T-helper 1 cell (primary cell): ENCODE data around the gene SPTB.
A peak's percentile ranks its signal among the peaks of the same experiment; 100 is the strongest.

Experiments
- DNase-seq, 5 donors: peaks; one replicate each; pipeline ENCODE4 v3.0.0-alpha.2; 2012 to 2020

SPTB gene

DNA sequence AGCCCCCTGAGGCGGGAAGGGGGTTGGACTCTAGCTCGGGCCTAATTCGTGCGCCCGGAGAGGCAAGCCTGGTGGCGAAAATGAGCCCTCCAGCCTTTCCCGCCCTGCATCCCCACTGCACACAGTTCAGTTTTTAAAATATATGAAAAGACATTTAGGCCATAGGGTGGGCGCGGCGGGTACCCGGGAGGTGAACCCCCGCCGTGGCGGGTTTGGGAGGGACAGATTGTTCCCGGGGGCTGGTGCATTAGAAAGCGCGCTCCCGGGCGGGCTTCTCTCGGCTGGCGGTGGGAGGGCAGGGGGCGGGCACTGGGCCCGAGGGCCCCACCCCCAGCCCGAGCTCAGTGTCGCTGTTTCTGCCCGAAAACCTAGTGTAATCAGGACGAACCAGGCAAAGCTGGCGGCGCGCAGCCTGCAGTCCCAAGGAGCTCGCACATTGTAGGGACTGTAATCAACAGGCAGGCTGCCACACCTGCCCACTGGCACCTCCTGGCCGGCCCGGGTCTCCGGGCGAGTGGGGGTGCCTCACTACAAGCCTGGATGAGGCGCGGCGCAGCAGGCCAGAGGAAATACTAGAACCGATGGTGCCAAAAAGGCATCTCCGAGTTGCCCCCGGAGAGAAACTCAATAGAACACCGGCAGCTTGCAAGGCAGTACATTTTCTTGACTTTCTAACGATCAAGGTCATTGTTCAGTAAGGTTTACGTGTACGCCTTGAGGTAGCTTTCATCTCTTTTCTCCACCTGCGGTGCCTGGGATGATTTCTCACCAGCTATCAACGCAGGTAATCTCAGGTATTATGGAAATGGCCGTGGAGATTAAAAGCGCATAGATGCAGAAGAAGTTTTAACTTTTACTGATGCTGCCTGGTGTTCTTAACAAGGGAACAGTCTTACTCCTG lies 764 bp upstream of the SPTB start:
- DNase-seq = peak in 4 of 5 donors; percentile 29 to 40 (median 37)

DNA sequence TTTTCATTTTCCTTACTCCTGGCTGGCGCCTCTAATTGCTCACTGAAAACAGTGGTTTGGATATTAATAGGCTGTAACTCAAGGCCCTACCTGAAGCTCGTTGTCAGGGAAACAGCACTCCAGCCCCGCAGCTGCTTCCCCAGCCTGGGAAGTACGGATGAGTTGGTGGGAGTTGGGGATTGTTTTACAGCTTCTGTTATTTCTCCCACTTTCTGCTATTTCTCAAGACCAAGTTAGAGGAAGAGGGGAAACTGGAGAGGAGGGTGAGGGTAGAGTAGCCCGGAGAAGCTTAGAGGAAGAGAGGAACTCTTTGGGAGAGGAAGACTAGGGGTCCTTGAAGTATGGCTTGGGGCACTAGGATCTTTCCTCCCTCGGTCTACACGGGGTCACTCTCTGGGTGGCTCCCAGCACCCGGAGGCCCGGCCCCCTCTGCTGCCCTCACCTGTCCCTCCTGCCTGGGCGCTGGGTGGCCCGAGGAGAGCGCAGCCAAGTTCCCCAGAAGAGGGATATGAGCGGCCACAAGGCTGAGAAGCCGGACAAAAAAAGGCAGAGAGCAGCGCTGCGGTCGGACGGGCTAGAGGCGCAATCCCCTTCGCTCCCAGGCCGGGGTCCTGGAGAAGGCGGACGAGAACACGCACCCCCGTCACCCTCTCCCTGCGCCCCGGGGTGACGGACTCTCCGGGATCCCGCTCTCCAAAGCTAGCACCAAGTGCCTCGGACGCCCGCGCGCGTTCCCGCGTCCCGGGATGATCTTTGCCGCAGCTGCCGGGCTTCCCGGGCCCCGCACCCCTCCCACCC lies 671 bp downstream of the SPTB start:
- peak in 2 of 5 donors; percentile 2 to 12 for DNase-seq

DNA sequence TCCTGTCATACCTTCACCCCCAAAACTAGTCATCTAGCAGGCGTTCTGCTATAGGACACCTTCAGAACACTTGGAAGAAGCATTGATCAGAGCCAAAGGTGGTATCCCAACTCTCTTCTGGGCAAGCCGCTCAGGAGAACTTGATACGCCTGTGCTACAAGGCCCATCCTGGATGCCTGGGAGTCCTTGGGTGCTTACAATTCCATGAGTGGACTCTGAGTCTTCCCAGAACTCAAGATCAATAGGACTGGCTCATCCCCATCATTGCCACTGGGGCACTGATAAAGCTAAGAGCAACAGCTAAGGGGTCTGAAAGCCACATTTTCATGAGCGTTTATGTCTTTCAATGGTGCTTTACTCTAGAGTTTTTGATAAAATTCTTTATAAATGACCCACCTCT lies 1.9 kb downstream of the SPTB start:
- no peak for DNase-seq

DNA sequence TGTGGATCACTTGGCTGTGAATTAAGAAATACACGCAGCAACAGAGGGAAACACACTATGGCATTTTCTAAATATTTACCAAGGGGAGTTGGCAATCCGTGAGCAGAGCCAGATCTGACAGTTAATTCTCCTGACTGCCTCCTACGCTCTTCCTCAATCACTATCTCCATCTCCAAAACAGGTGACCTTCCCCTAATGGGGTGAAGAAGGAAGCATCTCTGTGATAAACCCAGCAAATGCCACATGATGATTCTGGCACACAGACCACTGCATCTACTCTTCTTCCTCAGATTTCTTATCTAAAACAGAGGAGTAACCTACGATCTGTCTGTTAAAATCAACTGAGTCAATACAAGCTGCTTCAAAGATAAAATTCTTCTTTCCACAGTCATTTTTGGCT lies 4.4 kb downstream of the SPTB start:
- no peak for DNase-seq

DNA sequence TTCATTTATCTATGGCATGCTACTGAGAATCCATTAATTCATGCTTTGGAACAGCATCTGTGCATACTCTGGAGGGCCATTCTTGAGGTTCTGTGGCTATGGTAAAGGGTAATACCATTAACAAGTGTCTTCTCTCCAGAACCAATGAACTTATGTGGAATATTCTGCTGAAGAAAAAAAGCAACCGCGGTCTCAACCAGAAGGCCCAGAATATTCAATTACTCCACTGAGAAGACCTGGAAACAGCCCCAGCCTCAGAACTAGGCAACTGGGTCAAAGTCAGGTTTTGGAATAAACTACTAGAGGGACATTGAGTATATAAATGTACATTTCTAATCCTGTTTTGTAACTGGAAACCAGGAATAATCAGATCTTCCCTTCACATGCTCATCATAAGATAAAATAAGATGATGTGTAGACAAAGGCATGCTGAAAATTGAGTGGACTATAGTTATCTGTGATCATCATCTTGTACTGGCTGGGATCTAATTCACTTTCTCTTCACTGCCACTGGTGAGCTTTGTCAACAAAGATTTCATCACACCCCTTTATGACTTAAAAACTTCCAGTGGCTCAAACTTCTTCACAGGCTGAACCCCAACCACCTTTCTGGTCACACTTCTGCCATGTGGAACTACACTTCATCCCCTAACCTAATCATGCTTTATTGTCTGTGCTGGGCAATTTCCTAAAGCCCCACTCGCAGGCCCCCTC lies 6.0 kb downstream of the SPTB start:
- DNase-seq = no peak

DNA sequence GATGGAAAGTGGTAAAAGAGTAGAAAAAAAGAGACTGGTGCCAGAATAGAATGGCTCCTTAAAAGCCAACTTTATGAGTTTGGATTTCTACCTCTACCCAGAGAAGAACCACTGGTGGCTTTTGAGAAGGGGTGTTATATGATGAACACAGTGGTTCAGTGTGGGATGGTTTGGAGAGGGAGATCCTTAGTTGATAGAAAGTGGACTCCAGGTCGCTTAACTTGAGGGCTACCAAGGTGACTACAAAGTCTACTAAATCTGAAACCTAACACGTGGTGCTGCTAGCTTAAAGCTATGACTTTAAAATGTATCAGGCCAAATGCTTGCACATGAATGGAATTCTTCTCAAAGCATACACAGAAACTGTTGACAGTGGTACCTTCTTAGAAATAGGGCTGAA lies 8.4 kb downstream of the SPTB start:
- no peak for DNase-seq

DNA sequence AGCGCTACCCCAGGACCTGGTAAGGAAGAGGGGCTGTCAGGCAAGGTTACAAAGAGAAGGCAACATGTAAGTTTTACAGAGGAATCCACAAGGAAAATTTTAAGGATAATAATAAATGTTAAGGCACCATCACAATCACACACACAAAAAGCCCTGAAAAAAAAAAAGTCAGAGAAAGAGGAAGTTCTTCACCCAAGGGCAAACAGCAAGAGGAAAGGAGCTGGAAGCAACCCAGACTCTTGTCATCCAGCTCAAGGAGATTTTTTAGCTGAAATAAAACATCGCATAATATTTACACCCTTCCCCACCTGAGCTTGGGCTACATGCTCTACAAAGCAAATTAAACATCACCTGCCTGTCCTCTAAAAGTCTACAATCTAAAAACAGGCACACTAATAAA lies 9.5 kb downstream of the SPTB start:
- no peak for DNase-seq

DNA sequence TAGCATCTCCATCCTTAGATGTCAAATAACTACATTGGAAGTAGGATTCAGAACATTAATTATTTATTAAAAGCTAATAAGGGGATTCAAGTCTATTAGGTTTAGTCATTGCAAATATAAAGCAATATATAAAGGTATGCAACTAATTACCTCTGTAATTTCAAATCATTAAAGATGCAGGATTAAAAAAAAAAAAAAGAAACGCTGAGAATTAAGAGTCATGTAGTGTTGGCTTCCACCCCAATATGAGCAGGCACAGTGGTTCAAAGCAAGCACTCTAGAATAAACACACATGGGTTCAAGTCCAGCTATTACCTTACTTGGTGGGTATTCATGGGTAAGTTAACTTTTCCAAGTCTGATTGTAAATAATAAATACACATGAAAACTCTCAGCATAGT lies 10.9 kb downstream of the SPTB start:
- no peak for DNase-seq

DNA sequence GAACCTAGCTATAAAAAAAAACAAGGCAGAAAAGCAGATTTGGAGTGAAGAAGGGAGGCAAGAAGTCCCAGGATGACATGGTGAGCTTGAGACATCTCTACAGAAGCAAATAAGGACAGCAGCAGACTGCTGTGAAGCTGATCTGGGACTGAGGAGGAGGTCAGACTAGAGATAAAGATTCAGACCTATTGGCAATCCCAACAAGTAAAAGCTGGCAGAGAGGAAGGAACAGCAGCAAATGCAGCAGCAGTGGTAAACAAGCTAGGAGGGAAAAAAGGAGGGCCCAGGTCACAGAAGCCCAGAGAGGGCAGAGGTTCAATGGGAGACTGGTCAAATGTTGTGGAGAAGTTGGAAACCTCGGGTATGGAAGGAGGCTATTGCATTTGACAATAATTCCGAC lies 11.3 kb downstream of the SPTB start:
- no peak for DNase-seq

DNA sequence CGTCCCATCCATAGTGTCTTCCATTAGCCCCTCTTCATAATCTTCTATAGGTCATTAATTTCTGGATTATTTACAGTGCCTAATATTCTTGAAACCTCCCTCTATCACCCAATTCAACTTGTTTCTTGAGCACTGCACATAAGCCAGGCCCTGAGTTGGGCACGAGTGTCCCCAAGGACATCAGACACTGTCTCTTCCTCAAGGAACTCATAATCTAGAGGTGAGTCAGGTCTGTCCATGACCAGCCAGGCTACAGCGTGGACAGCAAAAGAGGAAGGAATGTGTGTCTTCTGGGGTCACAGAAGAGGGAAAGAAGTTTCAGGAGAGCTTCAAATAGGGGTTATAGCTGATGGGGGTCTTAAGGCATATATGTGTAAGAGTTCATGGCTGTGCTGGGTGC lies 12.5 kb downstream of the SPTB start:
- no peak for DNase-seq

DNA sequence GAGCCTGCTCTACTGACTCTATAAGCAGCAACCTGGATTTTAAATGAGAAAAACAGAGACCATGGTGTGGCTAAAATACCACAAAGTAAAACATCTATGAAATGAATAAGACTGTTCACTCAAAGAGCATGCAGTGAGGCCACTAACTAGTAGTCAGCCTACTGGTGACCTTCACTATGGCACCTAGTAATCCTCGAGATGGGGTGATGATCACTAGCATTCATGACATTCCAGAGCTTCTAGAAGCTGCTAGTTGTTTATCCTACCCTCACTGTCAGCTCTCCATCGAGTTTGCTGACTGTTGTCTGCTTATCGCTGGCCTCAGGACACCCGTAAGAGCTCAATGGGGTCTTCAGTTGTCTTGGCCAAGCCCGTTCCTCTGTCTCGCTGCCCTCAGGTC lies 13.7 kb downstream of the SPTB start:
- DNase-seq = no peak

DNA sequence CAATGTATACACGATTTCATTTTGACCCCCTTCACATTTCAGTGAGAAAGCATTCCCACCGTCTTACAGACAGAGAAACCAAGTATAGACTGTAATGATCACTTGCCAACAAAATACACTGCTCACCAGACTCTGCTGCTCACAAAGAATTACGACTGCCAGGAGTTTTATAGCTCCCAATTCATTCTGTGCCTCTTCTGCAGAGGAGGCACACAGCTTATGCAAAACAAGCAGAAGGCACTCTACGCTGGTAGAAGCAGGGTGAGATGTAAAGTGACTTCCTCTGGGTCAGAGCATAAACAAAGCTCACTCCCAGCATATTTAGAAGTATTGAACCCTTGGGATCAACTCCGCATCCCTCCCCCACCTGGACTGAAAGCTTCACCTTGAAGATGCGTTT lies 14.6 kb downstream of the SPTB start:
- no peak for DNase-seq

DNA sequence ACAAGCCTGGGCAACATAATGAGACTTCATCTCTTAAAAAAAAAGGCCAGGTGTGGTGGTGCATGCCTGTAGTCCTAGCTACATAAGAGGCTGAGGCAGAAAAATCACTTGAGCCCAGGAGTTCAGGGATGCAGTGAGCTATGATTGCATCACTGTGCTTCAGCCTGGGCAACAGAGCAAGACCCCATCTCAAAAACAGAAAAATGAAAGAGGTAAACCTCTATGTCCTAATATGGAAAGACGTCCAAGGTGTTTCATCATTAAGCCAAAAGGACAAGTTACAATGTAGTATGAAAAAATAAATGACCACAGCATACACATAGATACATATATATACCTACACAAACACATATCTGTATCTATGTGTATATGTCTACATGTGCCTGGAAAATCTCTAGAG lies 15.4 kb downstream of the SPTB start:
- no peak for DNase-seq

DNA sequence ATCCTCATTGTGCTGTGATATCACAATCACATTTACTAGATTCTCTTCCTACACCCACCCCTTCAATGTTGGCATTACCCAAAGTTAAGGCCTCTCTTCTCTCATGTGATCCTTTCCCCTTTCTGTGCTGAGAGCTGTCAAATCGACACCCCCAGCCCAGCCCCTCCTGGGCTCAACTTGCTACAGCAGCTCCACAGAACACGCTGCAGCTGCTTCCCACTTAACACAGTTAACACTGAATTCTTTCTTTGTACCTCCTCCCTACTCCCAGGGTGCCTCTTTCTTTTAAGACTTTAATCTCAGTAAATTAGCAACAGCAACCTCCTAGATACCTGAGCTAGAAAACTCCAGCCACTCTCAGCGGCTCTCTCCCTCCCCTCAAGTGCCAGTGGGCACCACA lies 17.8 kb downstream of the SPTB start:
- DNase-seq = no peak

DNA sequence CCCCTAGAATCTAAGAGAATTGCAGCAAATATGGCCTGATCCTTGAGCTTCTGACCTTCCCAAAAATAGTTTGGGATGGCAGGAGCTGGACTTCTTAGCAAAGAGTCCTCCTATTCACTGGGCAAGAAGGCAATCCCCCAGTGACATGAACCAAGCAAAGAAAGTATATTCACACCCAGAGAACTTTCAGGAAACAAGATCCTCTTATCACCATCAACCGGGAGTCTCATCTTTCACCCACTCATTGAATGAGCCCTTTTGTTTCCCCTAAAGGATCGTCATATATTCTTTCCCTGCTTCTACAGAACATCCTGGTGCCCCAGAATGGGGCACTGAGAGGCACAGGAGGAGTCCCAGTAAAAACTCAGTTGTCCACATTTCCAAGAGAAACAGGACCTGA lies 19.7 kb downstream of the SPTB start:
- DNase-seq = no peak

DNA sequence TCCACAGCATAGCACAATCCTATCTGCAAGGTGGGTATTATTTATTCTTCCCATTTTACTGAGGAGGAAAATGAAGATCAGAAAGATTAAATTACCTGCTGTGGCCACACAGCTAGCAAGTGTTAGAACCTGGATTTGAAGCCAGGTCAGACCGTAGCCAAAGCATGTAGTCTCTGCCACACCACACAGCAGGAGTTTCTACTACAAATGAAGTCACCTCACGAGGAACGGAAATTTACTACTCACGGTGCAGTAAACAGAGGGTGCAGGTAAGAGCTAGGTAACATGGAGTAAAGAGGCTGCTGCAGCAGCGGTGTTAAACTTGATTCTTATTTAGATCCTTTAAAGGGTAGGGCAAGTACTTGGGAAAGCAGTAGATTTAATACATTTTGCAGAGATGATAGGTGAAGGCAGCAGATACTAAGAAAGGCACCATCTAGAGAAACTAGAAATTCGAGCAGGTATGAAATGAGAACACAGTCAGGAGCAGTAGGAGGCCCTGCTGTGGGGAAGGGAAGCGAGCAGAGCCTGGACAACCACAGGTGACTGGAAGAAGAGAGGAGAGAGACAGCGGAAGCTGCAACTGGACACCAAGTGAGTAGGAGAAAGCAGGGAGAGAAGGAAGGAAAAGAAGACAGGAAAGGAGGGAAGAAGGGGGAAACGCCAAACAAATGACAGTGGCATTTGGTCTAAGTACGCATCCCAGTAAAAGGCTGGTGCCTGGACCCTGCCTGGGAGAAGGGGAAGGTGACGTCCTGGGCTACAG lies 21.5 kb downstream of the SPTB start:
- DNase-seq = no peak

DNA sequence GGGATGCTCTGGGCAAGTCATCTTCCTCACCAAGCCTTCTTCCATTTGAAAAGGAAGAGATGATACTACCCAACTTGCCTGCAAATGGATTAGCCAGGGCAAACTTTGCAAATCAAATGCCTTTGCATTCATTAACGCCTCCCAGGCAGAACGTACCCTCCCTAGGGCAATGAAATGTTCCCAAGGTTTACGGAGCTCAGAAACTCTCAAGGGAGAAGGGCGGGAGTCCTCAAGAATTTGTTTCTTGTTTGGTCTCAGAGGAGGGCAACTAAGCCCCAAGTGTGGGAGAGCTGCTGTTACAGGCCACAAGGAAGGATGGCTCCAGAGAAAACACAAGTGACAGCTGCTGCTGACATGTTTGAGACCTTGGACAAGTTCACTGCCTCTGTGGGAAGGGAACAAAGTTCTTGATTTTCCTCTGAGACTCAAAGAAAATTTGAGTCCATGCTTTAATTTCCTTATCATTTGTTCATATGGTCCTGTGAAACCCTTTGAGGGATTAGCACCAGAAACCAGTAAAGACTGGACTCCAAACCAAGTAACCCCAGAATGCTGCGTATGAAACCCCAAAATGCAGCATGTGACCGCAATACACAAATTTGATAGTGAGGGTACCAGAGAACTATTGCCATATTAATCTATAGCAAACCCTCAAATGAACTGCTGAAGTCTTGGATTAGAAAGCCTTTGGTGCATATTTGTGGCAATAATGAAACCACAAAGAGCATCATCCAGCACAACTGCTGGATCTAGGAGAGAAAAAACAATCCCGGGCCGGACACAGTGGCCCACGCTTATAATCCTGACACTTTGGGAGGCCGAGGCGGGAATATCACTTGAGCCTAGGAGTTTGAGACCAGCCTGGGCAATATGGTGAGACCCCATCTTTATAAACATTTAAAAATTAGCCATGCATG lies 22.9 kb downstream of the SPTB start:
- no peak for DNase-seq

DNA sequence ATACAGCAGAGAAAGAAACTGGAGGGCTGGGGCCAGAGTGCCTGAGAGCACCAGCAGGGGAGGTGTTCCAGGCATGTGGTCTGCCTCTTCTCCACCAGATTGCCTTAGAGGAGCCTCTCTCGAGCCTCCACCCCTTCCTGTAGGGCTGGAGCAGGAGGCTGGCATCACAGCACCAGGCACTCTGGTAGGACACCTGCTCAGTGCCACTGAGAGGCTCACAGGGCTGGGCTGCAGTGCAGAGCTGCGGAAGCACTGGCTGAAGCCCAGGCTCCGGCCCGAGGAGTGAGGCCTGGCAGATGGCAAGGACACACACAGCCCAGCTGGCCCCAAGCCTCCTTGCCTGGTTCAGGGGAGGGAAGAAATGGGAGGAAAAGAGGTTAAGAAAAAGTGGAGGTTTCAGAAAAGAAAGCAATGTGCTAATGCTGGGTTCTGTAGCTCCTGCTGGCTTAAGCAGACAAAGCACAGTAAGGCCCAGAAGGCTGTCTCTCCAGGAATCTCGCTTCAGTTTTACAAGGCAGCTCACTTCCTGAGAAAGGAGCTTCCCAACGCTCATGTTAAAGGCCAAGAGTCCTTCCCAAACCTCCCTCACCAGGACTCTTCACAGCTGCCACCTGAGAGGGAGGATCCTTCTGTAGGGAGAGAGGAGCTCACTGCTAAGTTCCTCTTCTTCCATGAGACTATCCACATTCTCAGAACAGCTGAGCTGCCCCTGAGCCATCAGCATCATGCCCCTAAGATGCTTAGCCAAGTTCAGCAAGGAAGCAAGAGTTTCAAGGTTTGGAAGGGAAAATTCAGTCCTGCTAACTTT lies 23.8 kb downstream of the SPTB start:
- no peak for DNase-seq

DNA sequence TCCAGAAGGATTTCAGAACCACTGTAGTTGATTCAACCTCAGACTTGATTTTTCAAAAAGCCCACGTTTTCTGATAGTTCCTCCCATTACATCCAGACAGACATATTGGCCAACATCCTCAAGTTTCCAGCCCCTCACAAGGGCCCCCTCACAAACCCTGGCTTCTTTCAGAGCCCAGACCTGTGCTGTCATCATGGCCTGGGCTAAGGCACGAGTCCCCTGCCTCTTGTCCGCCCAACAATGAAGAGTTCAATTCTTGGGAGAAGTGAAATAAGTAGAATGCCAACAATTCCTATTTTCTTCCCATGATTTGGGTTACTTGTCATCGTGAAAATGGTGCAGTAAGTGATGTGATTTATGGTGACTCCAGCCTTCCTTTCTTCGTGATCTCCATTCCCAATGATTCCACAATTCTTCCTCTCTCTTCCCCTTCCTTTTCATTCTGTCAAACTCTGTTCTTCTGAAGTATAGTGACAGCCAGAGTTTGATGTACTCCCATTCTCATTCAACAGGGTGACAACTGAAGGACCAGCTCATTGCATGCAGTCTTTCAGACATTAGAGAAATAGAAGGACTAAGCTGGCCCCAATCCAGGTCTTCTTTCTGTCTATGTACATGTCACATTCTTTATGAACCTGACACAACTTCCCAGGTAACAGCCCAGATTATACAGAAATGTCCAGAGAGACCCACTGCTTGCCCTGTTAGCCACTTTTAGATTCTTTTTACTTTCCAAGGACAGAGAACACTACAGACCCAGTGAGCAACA lies 29.2 kb downstream of the SPTB start:
- DNase-seq = no peak

DNA sequence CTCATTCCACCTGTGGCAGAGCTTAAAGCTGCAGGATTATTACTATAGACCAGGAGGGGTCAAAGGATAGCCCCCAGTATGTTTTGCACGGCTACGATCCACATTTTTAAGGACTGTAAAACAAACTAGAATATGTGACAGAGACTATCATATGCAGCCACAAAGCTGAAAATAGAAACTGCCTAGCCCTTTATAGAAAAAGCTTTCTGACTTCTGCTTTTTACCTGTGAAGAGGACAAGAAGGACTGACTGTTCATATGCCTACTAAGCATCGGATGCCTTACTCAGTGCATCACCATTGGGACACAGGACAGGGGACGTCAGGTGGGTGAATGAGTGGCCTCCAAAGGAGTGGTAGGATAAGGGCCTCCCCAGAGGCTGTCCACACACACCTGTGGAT lies 29.8 kb downstream of the SPTB start:
- no peak for DNase-seq
